HG02852 (cell line): ENCODE measurements around the gene SLIRP.
A peak's percentile ranks its signal among the peaks of the same experiment; 100 is the strongest.
"Not testable (repeated sequence)": the region's sequence is repeated elsewhere in the genome, so short reads cannot be mapped to it uniquely, and the experiment has no call there.

Experiments used
- ATAC-seq: cut with Tn5 transposase; IDR thresholded peaks from one replicate; pipeline ENCODE4 v1.9.1; 2021; ENCODE audit warnings: mild to moderate bottlenecking, moderate library complexity; ENCODE audit not compliant: unreplicated experiment

SLIRP gene

DNA sequence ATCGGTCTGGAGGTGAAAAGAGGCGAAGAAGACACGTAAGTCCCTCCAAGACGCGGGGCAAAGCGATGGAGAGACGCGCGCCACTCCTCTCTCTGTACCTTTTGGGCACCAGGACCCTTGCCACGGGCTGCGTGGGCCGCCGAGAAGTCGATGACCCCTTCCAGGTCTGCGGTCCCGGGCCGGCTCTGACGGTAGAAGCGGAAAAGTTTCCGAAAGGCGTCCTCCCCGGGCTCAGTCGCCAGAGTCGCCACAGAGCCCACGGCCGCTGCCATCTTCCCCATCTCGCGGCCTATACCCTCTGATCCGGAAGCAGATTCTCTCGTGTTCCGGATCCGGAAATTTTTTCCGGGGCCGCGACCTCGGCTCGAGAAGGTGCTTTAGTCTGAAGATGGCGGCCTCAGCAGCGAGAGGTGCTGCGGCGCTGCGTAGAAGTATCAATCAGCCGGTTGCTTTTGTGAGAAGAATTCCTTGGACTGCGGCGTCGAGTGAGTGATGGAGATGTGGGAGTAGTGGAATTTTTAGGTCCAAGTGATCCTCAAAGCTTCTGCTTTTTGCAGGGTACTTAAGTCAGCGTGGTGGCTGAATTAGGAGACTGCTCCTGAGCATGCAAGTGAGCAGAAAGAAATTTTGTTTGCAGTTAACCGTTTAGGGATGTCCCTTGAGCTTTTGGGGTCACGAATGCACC, at the start of gene SLIRP, which contains the start of gene ALKBH1:
SLIRP (plus strand) TSS at position 380 of the 685 bp plus-strand sequence; CDS start at position 389, 9 bp downstream.
ALKBH1 (minus strand) TSS at position 300 of the 685 bp plus-strand sequence; CDS start at position 281, 19 bp downstream.
- ATAC-seq: peak; percentile 98

DNA sequence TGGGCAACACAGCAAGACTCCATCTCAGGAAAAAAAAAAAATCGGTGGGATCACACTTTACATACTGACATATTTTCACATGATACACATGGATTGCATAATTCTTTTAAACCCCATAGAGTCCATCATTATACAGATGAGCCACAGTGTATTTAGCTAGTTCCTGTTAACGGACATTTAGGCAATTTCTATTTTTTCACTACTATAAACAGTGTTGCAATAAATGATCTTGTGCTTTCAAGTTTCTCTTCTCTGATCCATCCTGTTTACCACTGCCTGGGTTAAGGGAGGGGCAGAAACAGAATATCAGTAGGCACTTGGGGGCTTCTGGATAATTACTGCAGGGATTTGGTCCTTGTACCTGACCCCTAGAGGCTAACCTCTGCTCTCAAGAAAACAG, 48.1 kb upstream of the SLIRP start:
- no peak for ATAC-seq

DNA sequence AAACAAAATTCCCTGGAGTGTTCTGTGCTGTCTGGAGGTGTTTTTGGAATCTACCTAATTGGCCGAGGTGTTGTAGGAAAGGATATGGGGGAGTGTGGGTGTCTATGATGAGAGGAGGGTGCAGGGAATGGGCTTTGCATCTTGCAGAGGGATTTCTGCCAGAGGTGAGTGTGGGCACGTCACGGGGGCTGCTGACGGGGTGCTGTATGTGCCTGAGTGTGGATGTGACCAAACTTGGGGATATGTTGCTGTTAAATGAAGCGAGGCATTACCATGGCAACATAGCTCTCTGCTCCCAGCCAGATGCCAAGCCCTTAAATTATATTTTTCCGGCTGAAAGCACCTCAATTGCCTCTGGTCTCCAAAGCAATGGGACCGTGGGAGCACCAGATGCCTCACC, 47.1 kb upstream of the SLIRP start:
- no peak for ATAC-seq

DNA sequence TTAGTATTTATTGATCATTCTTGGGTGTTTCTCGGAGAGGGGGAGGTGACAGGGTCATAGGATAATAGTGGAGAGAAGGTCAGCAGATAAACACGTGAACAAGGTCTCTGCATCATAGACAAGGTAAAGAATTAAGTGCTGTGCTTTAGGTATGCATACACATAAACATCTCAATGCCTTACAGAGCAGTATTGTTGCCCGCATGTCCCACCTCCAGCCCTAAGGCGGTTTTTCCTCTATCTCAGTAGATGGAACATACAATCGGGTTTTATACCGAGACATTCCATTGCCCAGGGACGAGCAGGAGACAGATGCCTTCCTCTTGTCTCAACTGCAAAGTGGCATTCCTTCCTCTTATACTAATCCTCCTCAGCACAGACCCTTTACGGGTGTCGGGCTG, 46.3 kb upstream of the SLIRP start:
- ATAC-seq: not testable (repeated sequence)

DNA sequence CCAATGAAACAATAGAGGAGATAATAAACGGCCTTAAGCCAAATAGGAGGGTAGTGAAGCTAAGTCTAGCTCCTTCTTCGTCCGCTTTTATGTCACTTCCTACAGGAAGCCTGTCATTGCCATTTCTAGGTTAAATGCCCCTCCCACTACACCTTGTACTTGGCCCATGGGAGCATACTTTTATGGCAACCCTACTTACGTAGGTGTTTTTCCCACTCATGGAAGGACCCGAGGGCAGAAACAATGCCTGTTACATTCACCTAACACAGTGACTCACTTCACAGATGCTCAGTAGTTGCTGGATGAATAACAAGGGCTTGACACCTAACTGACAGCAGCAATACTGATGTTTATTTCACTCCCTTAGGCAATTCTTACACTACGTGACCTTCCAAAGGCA, 44.6 kb upstream of the SLIRP start:
- ATAC-seq: no peak

DNA sequence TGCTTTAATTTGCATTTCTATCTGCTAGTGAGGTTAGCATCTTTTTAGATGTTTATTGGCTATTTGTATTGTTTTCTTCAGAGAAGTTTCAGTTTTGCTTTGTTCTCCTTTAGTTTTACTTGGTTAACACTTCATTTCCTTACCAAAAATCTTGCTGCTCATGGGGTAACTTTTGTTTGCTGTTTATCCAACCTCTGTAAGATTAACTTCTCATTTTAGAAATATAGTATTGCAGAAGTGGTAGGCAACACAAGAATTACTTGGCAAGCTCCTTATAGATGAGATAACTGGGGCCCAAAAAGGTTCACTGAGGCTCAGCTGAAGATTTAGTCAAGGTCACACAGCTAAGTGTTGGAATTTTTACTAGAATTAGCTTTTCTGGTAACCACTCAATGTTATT, 40.6 kb upstream of the SLIRP start:
- ATAC-seq: no peak

DNA sequence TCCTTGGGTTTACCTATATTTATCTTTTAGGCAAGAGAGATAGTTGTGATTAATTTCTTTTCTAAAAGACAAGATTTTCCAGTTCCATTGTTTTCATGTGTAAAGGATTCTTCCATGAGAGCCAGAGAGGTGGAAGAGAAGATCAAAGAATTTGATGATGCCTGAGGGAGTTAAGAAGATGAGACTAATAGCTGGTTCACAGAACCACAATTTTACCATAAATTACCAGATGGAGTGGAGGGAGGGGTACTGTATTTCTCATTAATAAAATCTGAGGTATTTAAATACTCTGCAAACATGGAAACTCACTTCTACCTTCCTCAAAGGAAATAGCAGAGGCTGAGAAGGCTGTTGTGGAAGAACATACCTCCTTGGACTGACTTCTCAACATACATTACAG, 34.7 kb upstream of the SLIRP start:
- no peak for ATAC-seq

DNA sequence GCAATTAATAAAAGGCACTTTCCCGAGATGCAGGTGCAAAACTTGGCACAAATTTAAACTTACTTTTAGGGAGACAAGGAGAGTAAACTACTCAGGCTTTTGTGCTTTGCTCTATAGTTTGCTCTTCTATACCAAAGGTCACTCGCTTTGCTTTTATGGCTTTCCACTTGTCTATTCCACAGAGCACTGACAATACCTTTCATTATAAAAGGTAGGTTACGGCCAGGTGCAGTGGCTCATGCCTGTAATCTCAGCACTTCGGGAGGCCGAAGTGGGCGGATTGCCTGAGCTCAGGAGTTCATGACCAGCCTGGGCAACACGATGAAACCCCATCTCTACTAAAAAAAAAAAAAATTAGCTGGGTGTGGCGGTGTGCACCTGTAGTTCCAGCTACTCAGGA, 33.0 kb upstream of the SLIRP start:
- no peak for ATAC-seq

DNA sequence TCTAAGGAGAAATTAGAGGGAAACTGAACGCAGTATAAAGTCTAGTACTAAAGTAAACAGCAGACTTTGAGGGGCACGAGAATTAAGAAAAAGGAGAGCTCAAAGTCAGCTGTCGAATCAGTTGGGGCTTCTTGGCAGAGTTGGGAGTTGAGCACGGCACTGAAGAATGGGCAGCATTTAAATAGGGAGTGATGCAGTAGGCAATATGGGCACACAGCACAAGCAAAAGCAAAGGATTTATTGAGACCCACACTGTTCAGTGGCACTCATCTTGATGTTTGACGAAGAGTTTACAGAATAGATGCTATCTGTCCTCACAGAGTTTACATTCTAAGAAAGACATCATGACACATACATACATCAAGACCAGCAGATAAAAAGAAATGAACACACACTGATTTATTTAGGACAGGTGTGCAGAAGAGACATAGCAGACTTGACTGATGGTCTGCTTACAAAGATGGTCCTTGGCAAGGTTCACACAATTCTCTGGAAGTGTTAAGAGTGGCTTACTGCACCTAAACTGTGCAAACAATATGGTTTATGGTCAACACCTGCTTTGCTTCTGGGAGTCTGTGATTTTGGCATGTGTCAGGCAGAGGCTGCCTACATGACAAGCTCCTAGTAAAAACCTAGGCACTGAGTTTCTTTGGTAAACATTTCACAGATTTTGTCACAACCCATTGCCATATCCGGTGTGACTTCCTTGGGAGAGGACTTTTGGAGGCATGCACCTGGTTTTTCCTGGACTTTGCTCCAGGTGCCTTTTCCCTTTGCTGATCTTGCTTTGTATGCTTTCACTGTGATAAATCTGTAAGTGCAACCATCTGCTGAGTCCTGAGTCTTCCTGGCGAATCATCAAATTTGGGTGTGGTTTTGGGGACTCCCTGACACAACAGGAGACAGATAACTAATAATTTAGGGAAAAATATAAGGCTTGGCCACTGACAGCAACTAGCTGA, 26.4 kb upstream of the SLIRP start:
- no peak for ATAC-seq

DNA sequence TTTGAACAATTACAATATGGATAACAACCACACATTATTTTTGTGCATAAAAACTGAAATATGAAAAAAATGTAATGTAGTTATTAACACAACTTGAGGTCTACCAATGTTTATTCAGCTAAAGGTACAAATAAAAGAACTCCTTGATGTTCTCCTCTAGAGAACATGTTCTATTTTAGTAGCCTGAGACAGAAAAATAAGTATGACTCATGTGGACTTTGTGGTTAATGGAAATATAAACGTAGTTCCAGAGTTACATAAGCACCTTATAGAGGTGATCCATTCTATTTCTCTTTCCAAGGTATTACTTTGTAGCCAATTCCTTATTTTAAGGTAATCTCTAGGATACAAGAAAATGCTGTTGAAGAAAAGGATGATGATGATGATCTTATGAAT, 25.7 kb upstream of the SLIRP start:
- no peak for ATAC-seq

DNA sequence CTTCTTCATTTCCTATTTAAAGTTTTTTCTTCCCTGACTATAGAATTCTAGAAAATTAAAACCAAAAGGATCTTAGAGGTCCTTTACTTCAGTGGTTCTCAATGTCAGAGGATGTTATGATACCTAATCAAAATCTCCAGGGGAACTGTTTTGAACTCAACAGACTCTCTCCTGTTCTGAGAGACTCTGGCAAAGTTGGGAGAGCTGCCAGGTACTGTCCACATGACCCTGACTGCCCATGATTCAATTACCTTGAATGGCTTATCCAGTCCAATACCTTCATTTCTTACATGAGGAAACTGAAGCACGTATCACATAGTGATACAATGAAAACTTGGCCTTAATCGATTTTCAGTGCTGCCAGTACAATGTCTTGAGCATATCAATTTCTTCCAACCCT, 16.6 kb upstream of the SLIRP start:
- no peak for ATAC-seq

DNA sequence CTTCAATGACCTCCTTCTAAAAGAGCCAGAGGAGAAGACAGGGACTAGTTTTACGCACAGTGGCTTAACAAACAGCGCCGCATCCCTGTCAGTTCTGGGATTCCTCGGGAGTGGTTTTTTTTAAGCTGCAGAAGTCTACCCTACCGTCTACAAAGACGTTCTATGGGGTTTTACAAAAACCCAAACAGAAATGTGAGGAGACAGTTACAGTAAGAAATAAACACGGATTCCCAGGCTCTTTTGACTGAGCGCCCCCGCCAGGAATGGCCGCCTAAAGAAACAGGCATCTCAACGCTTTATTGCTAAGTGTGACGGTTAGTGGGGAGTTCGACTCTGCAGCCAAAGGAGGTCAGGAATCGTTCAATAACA, 564 bp upstream of the SLIRP start:
- peak; percentile 26 for ATAC-seq

DNA sequence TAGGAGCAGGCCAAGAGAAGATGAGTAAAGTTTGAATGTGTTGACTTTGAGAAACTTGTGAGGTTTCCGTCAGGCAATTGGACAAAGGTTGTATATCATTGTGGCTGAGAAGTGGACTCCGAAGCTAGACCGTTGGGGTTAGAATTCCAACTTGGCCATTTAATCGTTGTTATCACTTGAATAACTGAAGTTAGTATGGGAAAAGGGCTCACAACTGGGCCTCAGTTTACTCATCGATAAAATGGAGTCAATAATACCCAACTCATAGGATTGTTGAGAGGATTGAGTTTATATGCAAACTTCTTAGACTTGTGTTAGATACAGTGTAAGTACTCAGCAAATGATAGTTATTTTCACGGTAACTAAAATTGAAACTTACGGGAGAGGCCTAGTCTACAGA, 846 bp downstream of the SLIRP start:
- ATAC-seq: no peak

DNA sequence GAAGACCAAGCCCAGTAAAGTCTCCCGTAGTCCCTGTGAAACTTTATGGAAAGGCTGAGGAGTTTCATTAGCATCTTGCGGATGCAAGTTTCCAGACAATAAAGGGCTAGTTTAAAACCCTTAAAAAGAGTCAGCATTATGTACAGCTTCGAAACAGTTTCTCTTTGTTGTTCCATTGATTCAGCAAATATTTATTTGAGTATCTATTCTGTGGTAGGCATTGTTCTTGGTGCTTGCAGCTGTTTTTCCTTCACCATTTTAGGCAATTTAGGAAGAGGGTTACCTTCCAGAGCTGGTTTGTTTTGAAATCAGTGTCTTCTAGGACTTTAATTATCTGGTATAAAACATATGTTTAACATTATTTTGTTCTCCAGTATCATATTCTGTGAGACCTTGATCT, 1.5 kb downstream of the SLIRP start:
- ATAC-seq: no peak

DNA sequence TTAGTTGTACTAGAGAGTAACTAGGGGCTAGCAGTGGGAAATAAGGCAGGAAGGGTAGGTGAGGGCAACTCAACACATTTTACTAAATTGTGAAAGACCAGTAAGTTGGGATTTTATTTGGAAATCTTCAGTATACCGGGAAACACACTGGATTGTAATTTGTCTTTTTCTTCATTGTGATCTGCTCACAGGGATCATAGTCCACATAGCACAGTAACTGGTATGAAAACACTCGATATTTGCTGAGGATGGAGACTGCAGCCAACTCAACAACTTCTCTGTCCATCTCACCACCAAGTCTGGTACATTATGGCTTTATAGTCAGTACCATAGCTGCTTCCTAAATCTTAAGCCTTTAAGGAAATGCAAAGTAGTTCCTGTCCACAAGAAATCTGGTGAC, 2.5 kb downstream of the SLIRP start:
- no peak for ATAC-seq

DNA sequence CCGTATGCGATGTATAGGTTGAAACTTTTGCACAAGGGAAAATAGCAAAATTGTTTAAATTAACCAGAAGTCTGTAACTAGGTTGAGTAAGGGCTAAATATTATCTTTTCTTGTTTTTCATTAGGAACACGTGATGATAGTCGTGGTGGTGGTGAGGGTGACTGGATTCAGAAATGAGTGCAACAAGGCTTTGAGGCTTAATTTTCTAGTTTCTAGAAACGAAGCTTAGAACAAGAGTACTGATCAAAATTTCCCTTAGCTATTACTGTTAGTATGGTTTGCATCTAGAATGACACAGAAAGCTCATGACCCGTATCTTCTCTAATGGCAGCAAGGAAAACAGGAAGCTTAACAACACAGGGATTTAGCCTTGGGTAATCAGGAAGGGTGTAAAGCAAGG, 7.0 kb downstream of the SLIRP start:
- no peak for ATAC-seq

DNA sequence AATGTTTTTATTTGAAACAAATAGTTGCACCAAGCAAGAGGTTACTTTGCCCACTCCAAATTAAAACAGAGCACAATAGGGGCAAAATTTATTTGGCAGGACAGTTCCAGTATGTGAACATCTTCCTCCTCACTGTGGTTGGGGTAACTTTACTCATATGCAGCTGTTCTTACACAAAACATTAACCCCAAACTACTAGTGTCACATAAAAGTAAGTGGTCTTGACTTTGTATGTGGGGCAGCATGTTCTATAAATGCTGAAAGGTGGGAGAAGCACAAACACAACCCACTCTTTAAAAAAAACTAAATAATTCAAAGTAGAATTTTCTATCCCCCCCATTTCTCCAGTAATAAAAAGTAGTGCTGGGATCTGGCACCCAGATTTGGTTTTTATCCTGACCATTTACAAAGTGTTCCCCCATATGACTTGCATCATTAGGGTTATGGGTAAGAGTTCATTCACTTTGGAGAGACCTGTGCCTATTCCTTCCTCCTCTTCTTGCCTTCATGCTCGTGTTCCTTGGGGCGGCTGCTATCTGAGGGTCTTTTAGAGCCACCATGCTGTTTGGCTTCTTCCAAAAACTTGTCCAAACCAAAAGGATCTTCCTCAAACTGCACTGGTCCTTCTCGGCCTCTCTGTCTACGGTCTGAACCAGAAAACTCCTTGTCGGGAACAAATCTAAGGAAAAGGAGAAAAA, 9.9 kb downstream of the SLIRP start:
- ATAC-seq: no peak

DNA sequence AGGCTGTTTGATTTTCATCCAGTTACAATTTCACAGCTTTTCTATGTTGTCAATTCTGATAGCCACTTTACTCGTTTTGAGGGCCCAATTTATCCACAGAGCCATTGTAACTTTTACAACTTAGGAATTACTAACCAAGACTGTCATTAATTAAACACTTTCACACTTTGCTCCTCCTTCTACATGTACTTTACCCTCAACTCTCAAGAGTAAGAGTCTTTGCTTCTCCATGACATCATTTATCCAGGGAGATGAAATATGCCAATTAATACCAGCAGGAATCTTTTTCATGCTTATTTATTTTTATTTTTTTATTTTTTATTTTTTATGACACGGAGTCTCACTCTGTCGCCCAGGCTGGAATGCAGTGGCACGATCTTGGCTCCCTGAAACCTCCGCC, 13.5 kb downstream of the SLIRP start:
- ATAC-seq: no peak

DNA sequence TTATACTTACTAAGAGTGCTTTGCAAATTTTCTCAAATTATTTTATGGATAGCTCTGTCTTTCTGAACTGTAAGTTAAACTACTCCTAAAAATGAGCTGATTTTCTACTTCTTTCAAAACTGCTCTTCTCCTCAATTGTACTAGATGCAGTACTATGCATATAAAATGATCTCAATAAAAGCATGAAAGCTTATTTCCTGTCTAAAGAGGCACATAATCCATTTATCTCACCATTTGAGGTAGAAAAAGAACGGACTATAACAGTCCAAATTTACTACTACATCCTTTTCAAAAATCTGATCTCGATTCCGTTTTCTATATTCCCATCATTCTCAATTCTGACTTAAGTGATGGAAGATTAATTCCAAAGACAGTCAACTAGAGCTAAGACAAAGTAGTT, 14.4 kb downstream of the SLIRP start:
- no peak for ATAC-seq

DNA sequence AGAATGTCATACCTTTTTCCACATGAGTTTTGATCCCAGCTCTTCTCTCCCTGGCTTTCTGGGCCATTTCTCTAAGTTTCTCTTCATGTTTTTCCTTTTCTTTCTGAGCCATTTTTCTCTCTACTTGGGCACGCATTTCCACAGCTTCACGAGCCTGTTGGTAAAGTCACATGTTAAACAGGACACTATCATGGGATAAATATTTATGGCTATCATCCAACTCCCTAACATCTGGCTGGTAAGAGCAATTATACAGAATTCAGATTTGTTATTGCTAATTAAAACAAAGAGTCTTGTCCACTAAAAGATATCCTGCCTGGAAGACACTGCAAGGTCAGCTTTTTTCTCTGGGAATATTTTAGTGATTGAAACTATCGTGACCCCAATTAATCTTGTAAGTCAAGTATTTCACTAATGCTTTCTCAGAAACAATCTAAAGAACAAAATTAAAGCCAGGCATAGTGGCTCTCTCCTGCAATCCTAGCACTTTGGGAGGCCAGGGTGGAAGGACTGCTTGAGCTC, 23.1 kb downstream of the SLIRP start:
- ATAC-seq: no peak

DNA sequence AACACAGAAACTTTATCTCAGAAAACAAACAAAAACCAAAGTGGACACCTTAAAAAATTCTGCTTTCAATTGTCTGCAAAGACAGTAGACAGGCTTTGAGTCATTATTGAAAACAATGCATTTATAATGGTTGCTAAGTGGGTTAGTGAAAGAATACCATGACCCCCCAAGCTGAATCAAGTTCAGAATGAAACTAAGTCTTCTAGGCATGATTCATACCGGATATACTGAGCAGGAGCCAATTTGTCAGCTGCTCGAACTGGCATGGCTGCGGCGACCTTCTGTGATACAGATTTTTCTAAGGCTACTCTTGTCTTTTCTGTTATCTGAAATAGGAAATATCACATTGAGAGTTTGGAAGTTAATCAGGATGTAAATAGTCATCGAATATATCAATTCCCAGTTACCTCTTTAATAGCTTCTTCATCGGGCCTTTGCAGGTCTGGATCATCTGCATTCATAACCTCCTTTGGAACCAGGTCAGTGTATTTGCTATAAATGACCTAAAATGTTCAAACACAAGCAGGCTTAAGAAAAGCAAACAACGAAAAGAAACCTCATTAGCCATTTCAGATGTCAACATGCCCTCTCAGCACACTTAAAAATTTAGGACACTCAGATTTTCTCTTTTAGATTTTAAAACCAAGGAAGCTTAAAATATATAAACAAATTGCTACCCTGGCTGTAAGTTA, 30.8 kb downstream of the SLIRP start:
- ATAC-seq: peak; percentile 54
